ENCODE results near the gene LRRC3.

Gene LRRC3

DNA sequence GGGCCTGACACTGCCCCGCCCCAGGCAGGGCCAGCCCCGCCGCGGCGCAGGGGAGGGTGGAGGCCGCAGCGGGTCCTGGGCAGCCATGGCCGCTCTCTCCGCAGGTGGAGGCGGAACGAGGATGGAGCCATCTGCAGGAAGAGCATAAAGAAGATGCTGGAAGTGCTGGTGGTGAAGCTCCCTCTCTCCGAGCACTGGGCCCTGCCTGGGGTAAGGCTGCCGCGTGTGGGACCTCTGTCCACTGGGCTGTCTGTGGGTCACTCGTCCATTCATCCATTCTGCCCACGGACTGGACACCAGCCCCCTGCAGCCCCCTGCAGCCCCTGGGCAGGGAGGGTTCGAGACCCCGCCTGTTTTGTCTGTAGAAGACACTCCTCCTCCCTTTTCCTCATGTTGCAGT, 18.4 kb upstream of the LRRC3 start:
- no peak overlapping the region for H3K27ac ChIP-seq (ENCODE audit: low read length)
- no peaks in the 10 kb centered on the region for H3K36me3 ChIP-seq (replicated peaks; ENCODE audit: low read depth, low read length)
- no peaks in the 10 kb centered on the region for H3K4me1 ChIP-seq (ENCODE audit: low read length)
- no peaks in the 10 kb centered on the region for H4K20me1 ChIP-seq (ENCODE audit: insufficient read depth, low read length)
- H3K9ac ChIP-seq (ENCODE audit: low read length), result no peak overlapping the region
- H3K27me3 ChIP-seq (ENCODE audit: low read depth, low read length), result no peaks in the 10 kb centered on the region
- H3K9me3 ChIP-seq (ENCODE audit: insufficient read depth, low read length), result no peaks in the 10 kb centered on the region
- H2AFZ ChIP-seq (ENCODE audit: low read depth, low read length), result no peak overlapping the region
- H3K4me2 ChIP-seq (ENCODE audit: low read length), result no peak overlapping the region
- no peak overlapping the region for H3K4me3 ChIP-seq (ENCODE audit: low read length)
- TF ChIP-seq, protein P1, sequence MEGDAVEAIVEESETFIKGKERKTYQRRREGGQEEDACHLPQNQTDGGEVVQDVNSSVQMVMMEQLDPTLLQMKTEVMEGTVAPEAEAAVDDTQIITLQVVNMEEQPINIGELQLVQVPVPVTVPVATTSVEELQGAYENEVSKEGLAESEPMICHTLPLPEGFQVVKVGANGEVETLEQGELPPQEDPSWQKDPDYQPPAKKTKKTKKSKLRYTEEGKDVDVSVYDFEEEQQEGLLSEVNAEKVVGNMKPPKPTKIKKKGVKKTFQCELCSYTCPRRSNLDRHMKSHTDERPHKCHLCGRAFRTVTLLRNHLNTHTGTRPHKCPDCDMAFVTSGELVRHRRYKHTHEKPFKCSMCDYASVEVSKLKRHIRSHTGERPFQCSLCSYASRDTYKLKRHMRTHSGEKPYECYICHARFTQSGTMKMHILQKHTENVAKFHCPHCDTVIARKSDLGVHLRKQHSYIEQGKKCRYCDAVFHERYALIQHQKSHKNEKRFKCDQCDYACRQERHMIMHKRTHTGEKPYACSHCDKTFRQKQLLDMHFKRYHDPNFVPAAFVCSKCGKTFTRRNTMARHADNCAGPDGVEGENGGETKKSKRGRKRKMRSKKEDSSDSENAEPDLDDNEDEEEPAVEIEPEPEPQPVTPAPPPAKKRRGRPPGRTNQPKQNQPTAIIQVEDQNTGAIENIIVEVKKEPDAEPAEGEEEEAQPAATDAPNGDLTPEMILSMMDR (IDR thresholded peaks at IDR 0.05; ENCODE audit: low read depth, low read length), result no peak
- TF ChIP-seq EZH2phosphoT487 (IDR thresholded peaks at IDR 0.05; ENCODE audit: low read depth), result no peak
- no peaks in the 10 kb centered on the region for H3K79me2 ChIP-seq (ENCODE audit: low read length)

DNA sequence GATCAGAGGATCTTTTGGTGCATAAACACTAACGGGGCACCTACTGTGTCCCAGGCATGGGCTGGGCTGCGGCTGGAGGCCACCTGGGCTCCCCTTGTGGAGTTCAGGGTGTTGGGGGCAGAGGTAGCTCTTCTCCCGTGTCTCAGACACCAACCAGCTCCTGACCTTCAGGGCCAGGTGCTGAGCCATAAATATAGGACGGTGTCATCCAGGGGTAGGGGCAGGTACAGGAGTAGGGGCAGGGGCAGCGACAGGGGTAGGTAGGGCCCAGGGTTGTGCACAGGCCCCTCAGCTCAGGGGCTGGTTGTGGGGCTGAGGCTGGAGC, 18.0 kb upstream of the LRRC3 start:
- Histone ChIP-seq H3K9ac (ENCODE audit: low read length) (no peak overlapping the region), H3K9me3 (ENCODE audit: insufficient read depth, low read length) (no peaks in the 10 kb centered on the region), H3K27me3 (ENCODE audit: low read depth, low read length) (no peaks in the 10 kb centered on the region), H3K4me1 (ENCODE audit: low read length) (no peaks in the 10 kb centered on the region), H3K4me2 (ENCODE audit: low read length) (no peak overlapping the region), H3K27ac (ENCODE audit: low read length) (no peak overlapping the region), H3K36me3 (replicated peaks; ENCODE audit: low read depth, low read length) (no peaks in the 10 kb centered on the region), H3K79me2 (ENCODE audit: low read length) (no peaks in the 10 kb centered on the region), H4K20me1 (ENCODE audit: insufficient read depth, low read length) (no peaks in the 10 kb centered on the region), H2AFZ (ENCODE audit: low read depth, low read length) (no peak overlapping the region), H3K4me3 (ENCODE audit: low read length) (no peak overlapping the region)
- TF ChIP-seq, protein P1 (IDR thresholded peaks at IDR 0.05; ENCODE audit: low read depth, low read length), result no peak
- TF ChIP-seq EZH2phosphoT487 (IDR thresholded peaks at IDR 0.05; ENCODE audit: low read depth), result no peak

DNA sequence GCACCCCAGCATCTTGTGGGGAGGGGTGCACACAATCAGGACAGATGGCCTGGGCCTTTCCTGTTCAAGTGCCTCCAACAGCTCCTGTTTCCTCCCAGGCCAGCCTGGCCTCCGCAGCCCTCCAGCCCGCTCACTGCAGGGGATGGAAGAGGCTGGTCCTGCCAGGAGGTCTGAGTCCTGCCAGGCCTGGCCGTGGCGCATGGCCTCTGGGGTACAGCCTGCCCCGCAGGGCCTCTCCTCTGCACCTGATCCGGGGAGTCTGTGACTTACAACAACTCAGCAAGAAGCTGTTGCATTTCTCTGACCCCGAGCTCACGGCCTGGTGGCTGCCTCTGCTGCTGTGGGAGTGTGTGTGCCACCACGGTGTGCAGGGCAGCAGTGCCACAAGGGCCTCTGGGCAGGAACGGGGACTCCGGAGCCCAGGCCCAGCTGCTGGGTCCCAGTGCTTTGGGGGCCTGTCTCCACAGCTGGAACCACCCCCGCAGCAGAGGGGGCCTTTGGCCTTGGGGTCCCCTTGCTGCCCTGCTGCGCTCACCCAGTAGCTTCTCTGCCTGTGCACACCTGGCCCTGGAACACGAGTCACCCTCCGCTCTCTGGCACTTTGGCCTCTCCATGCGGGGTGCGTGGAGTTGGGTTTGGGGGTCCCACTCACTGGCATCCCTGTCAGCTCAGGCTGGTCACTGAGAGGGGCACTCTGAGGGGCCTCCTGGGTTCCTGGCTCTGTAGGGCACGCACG, 17.4 kb upstream of the LRRC3 start:
- no peak overlapping the region for H3K4me3 ChIP-seq (ENCODE audit: low read length)
- no peaks in the 10 kb centered on the region for H3K4me1 ChIP-seq (ENCODE audit: low read length)
- no peak overlapping the region for H3K9ac ChIP-seq (ENCODE audit: low read length)

DNA sequence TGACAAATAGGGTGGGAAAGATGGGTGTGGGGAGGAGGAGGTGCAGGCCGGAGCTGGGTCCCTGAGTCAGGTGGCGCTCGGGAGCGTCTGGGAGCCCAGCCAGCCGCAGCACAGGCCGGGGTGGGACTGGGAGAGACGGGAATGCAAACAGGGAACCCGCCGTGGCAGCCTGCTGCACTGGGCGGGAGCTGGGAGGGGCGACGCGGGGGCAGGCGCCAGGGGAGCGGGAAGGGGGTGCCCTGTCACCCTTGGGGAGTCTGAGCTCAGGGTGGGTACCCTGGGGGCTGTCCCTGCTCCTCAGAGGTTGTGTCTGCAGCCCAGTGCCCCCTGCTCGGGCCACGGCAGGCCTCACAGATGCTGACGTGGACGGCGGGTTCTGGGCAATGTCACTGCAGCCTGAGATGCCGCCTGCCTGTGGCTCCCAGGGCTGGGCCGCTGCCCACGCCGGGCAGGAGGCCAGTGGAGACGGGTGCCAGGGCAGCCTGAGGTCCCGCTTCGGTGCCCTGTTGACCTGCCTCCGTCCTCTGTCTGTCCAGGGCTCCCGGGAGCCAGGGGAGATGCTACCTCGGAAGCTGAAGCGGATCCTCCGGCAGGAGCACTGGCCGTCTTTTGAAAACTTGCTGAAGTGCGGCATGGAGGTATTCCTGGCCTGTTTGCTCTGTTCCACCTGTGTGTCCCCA, 16.6 kb upstream of the LRRC3 start:
- no peak overlapping the region for H3K4me3 ChIP-seq (ENCODE audit: low read length)
- H2AFZ ChIP-seq (ENCODE audit: low read depth, low read length), result no peak overlapping the region
- no peaks in the 10 kb centered on the region for H3K79me2 ChIP-seq (ENCODE audit: low read length)
- no peaks in the 10 kb centered on the region for H3K27me3 ChIP-seq (ENCODE audit: low read depth, low read length)
- no peak overlapping the region for H3K4me2 ChIP-seq (ENCODE audit: low read length)
- no peaks in the 10 kb centered on the region for H3K4me1 ChIP-seq (ENCODE audit: low read length)
- no peak overlapping the region for H3K9ac ChIP-seq (ENCODE audit: low read length)
- no peaks in the 10 kb centered on the region for H4K20me1 ChIP-seq (ENCODE audit: insufficient read depth, low read length)
- TF ChIP-seq, protein P1 (IDR thresholded peaks at IDR 0.05; ENCODE audit: low read depth, low read length), result no peak
- no peak for TF ChIP-seq EZH2phosphoT487 (IDR thresholded peaks at IDR 0.05; ENCODE audit: low read depth)
- no peak overlapping the region for H3K27ac ChIP-seq (ENCODE audit: low read length)
- H3K36me3 ChIP-seq (replicated peaks; ENCODE audit: low read depth, low read length), result no peaks in the 10 kb centered on the region
- H3K9me3 ChIP-seq (ENCODE audit: insufficient read depth, low read length), result no peaks in the 10 kb centered on the region

More for the DNA sequence above, 17.4 kb upstream of the LRRC3 start:
- Histone ChIP-seq H3K27me3 (ENCODE audit: low read depth, low read length) (no peaks in the 10 kb centered on the region), H3K9me3 (ENCODE audit: insufficient read depth, low read length) (no peaks in the 10 kb centered on the region), H4K20me1 (ENCODE audit: insufficient read depth, low read length) (no peaks in the 10 kb centered on the region), H3K27ac (ENCODE audit: low read length) (no peak overlapping the region), H3K36me3 (replicated peaks; ENCODE audit: low read depth, low read length) (no peaks in the 10 kb centered on the region), H3K79me2 (ENCODE audit: low read length) (no peaks in the 10 kb centered on the region), H3K4me2 (ENCODE audit: low read length) (no peak overlapping the region), H2AFZ (ENCODE audit: low read depth, low read length) (no peak overlapping the region)
- TF ChIP-seq EZH2phosphoT487 (IDR thresholded peaks at IDR 0.05; ENCODE audit: low read depth), result no peak
- TF ChIP-seq, protein P1 (IDR thresholded peaks at IDR 0.05; ENCODE audit: low read depth, low read length), result no peak
